Tibial artery (tissue), 4 donors: ENCODE results near the gene PPP2R2B.
A peak's percentile ranks its signal among the peaks of the same experiment; 100 is the strongest.
"Not testable (repeated sequence)": the region's sequence is repeated elsewhere in the genome, so short reads cannot be mapped to it uniquely, and the experiment has no call there.

Experiments used
- DNase-seq, 2 donors: peaks; one replicate each; pipeline ENCODE4 v3.0.0-alpha.2; 2019
- H3K27ac ChIP-seq, 2 donors: fragments of 200-600 bp; sonication (generic) in 1 of 2; 1 replicate in 1 of 2; 2 replicates in 1 of 2; pipeline ENCODE4 v1.5.1; 2018 to 2019; ENCODE audit warnings: mild to moderate bottlenecking in 1 of 2
- H3K27me3 ChIP-seq, 2 donors: fragments of 200-600 bp; sonication (generic) in 1 of 2; one replicate each; pipeline versions ENCODE4 v1.5.1 to v1.6.0; 2016 to 2019
- H3K36me3 ChIP-seq, 3 donors: fragments of 200-600 bp; sonication (generic) in 2 of 3; one replicate each; pipeline ENCODE4 v1.5.1; 2016 to 2019; ENCODE audit warnings: mild to moderate bottlenecking in 2 of 3
- H3K4me1 ChIP-seq, 4 donors: fragments of 200-600 bp; sonication (generic) in 2 of 4; 1 replicate in 3 of 4; 2 replicates in 1 of 4; pipeline ENCODE4 v1.5.1; 2016 to 2019
- H3K4me3 ChIP-seq, 2 donors: fragments of 200-600 bp; sonication (generic) in 1 of 2; 1 replicate in 1 of 2; 2 replicates in 1 of 2; pipeline ENCODE4 v1.5.1; 2018 to 2019; ENCODE audit warnings: mild to moderate bottlenecking in 2 of 2
- H3K9me3 ChIP-seq, 3 donors: fragments of 200-600 bp; sonication (generic) in 1 of 3; one replicate each; pipeline ENCODE4 v1.5.1; 2016 to 2019
- intact Hi-C: fragments of 100-400 bp; cut with DNase I; formaldehyde crosslinking; loops from one replicate; pipeline ENCODE4 v1.15.0; 2023; ENCODE audit warnings: low total_unique reads
- TF ChIP-seq, protein P1 (sequence below), 2 experiments: fragments of 200-600 bp in 1 of 2; fragments of 450-650 bp in 1 of 2; IDR thresholded peaks; one replicate each; pipeline ENCODE4 v1.5.1; 2017 to 2019; ENCODE audit warnings: antibody characterized with exemption in 2 of 2, mild to moderate bottlenecking in 1 of 2, moderate library complexity in 1 of 2

The PPP2R2B gene

DNA sequence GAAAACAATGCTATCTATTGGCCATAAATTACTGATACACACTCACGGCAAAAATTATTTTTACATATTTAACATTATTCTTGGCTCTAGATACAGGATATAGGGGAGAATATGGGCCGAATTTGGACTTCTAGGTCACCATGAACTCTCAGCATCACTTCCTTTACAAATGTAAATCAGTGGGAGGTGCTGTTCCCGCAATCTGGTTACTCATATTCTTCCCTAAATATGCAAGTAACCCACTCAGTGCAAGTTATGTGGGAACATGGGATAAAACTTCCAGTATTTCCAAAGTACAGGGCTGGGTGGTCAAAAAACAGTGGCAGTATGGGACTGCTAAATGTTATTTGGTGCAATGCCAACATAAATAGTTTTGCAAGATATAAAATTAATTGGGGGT lies 145.6 kb downstream of the PPP2R2B start:
- Histone ChIP-seq H3K4me1 (peaks cover 0 to 25% (median 0%) of the 10 kb centered on the region in 4 donors), H3K4me3 (no peak overlapping the region), H3K9me3 (peaks cover 0 to 16% (median 8%) of the 10 kb centered on the region in 3 donors), H3K27ac (no peak overlapping the region), H3K36me3 (no peaks in the 10 kb centered on the region), H3K27me3 (no peaks in the 10 kb centered on the region)
- no peak for DNase-seq
- intact Hi-C loops, result no loop called here
- TF ChIP-seq, protein P1, sequence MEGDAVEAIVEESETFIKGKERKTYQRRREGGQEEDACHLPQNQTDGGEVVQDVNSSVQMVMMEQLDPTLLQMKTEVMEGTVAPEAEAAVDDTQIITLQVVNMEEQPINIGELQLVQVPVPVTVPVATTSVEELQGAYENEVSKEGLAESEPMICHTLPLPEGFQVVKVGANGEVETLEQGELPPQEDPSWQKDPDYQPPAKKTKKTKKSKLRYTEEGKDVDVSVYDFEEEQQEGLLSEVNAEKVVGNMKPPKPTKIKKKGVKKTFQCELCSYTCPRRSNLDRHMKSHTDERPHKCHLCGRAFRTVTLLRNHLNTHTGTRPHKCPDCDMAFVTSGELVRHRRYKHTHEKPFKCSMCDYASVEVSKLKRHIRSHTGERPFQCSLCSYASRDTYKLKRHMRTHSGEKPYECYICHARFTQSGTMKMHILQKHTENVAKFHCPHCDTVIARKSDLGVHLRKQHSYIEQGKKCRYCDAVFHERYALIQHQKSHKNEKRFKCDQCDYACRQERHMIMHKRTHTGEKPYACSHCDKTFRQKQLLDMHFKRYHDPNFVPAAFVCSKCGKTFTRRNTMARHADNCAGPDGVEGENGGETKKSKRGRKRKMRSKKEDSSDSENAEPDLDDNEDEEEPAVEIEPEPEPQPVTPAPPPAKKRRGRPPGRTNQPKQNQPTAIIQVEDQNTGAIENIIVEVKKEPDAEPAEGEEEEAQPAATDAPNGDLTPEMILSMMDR (IDR thresholded peaks at IDR 0.05), result no peak

DNA sequence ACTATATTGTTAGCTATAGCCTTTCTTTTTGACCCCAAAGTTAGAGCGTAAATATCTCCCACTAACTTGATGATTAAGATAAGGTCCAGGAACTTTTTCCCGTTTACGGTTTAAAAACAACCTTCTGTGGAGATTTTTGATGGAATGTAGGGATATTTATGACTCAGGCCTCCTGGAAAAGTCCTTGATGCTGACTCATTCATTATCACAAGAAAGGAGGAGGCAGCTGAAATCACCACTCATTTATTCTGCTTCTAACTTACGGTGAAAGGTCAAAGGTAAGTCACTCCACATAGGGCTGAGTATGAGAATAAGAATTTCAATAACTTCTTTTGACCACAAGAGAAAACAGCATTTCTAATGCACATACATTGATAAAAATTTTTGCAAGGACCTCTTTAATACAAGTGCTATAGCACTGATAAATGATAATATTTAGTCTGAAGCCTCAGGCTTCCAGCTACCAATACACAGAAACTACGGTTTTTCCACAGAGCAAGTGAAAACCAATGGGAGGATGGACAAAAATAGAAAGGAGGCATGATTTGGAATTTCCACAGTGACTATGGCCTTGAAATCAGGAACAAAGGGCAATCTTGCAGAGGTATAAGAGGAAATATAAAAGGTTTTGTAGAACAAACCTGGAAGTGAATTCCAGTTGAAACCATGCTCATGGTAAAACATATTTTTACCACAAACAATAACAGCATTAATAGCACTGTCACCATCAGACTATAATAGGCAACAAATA lies 146.5 kb downstream of the PPP2R2B start:
- peak overlapping the region in 1 of 2 donors; percentile 33 for H3K27ac ChIP-seq
- no peak for DNase-seq

DNA sequence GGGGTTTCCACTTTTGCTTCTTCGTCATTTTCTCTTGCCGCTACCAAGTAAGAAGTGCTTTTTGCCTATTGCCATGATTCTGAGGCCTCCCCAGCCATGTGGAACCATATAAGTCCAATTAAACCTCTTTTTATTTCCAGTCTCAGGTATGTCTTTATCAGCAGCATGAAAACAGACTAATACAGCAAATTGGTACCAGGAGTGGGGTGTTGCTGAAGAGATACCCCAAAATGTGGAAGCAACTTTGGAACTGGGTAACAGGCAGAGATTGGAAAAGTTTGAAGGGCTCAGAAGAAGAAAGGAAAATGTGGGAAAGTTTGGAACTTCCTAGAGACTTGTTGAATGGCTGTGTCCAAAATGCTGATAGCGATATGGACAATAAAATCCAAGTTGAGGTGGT lies 149.8 kb downstream of the PPP2R2B start:
- Histone ChIP-seq H3K4me1 (peaks cover 0 to 39% (median 0%) of the 10 kb centered on the region in 4 donors), H3K9me3 (peaks cover 0 to 16% (median 8%) of the 10 kb centered on the region in 3 donors)
- DNase-seq, H3K36me3 ChIP-seq, H3K27ac ChIP-seq, H3K27me3 ChIP-seq, intact Hi-C loops, H3K4me3 ChIP-seq: not testable (repeated sequence)

More for the DNA sequence above, 146.5 kb downstream of the PPP2R2B start:
- Histone ChIP-seq H3K27me3 (no peaks in the 10 kb centered on the region), H3K9me3 (peaks cover 0 to 16% (median 8%) of the 10 kb centered on the region in 3 donors), H3K4me1 (peaks cover 0 to 25% (median 0%) of the 10 kb centered on the region in 4 donors), H3K36me3 (no peaks in the 10 kb centered on the region), H3K4me3 (no peak overlapping the region)
- intact Hi-C loops, result no loop called here
- TF ChIP-seq, protein P1 (IDR thresholded peaks at IDR 0.05), result no peak

DNA sequence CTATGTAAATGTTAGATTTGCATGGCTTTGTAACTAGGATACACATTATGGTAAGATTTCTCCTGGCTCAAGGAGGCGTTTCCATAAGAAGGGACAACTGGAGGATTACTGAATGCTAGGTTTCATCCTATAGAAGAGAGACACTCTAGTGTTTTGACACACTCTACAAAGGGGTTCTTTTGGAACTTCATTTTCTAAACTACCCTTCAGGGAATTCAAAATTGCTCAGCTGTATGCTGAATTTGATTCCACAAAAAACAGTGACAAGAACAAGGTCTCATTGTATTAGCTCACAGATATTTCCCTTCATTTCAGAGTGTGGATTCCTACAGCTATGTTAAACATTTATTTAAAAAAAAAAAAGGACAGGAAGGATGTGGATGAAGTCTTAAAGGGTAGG lies 151.7 kb downstream of the PPP2R2B start:
- no peaks in the 10 kb centered on the region for H3K36me3 ChIP-seq
- DNase-seq, result no peak
- H3K4me1 ChIP-seq, result peaks cover 0 to 32% (median 0%) of the 10 kb centered on the region in 4 donors
- no peaks in the 10 kb centered on the region for H3K27me3 ChIP-seq
- intact Hi-C loops, result no loop called here
- peaks cover 0 to 16% (median 8%) of the 10 kb centered on the region in 3 donors for H3K9me3 ChIP-seq
- no peak overlapping the region for H3K4me3 ChIP-seq
- H3K27ac ChIP-seq, result no peak overlapping the region
- TF ChIP-seq, protein P1 (IDR thresholded peaks at IDR 0.05), result no peak

DNA sequence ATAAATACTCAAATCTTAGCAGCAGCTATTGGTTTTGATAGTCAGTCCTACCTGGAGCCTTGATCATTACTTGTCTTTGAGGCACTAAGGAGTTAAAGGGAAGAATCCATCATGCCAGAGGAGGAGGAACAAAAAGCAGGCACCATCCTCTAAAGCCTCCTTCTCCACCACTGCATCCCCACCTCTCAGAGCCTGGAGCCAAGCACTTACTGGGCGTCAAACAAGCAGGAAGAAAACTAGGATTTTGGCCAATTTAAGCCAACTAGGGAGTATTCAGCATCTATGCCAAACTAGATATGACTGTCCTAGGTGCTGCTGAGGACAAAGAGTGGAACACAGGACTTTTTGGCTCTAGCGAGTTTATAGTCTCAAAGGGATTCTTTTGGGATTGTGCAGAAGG lies 152.5 kb downstream of the PPP2R2B start:
- no peak overlapping the region for H3K27ac ChIP-seq
- no peaks in the 10 kb centered on the region for H3K27me3 ChIP-seq
- intact Hi-C loops, result no loop called here
- peaks cover 0 to 29% (median 0%) of the 10 kb centered on the region in 4 donors for H3K4me1 ChIP-seq
- peaks cover 0 to 16% (median 8%) of the 10 kb centered on the region in 3 donors for H3K9me3 ChIP-seq
- no peak overlapping the region for H3K4me3 ChIP-seq
- no peak for DNase-seq
- TF ChIP-seq, protein P1 (IDR thresholded peaks at IDR 0.05), result no peak
- no peaks in the 10 kb centered on the region for H3K36me3 ChIP-seq

DNA sequence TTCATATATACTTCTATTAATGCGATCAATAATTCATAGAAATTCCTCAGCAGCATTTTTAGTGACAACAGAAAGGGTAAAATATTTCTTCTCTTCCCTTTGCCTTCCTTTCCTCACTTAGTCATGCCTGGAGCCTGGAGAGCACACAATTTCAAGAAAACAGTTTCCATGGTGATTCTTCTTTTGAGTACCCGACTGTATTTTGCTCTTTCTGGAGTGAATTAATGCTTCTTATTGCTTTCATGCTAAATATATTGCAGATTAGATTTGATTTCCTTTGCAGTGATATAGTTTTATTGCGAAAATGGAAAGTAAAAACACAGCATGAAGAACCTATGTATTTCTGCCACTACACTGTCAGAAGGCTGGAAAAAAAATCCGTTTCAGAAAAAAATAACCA lies 153.5 kb downstream of the PPP2R2B start:
- Histone ChIP-seq H3K4me1 (peaks cover 0 to 29% (median 0%) of the 10 kb centered on the region in 4 donors), H3K27me3 (no peaks in the 10 kb centered on the region), H3K9me3 (peaks cover 0 to 16% (median 8%) of the 10 kb centered on the region in 3 donors), H3K4me3 (no peak overlapping the region), H3K27ac (no peak overlapping the region), H3K36me3 (no peaks in the 10 kb centered on the region)
- no peak for DNase-seq
- TF ChIP-seq, protein P1 (IDR thresholded peaks at IDR 0.05), result no peak
- intact Hi-C loops, result no loop called here
